K562 (cell line): ENCODE results near the gene CDC45. TPM values are rescaled to one million over a fixed set of nuclear protein-coding genes. Genes with fewer than 3 reads are reported as not detected.

Experiments used
- ATAC-seq: fragments of 200-7000 bp; cut with Tn5 transposase; 3 replicates; pipeline ENCODE4 v1.9.1; 2020; ENCODE audit warnings: moderate library complexity
- BruUV-seq: library from RNA; stranded (reverse); fragments of 400-500 nt; replicated peaks from 2 replicates; lab custom pipeline; 2021; lab: Mats Ljungman, UMichigan
- CTCF ChIA-PET: fragments of 300-600 bp; formaldehyde crosslinking; extraction: SDS; loops from one replicate; lab custom pipeline; 2021; ENCODE audit warnings: low intra/inter-chr PET ratio; lab: Yijun Ruan, JAX
- POLR2A ChIA-PET: fragments of 300-600, 350-650 bp; sonication (Branson Sonifier 250); formaldehyde crosslinking; extraction: SDS; loops from one replicate; lab custom pipeline; 2021; ENCODE audit warnings: antibody characterized with exemption, inconsistent platforms; lab: Yijun Ruan, JAX
- DNase-seq, 4 experiments: peaks; one replicate each; pipeline versions ENCODE4 v3.0.0 to v3.0.0-alpha.2; 2011 to 2018; ENCODE audit warnings: low spot score in 3 of 4, mixed read lengths in 3 of 4; ENCODE audit errors: extremely low read depth in 1 of 4
- FAIRE-seq: peaks from 2 replicates; lab custom pipeline; 2011; peaks lifted over from hg19 to GRCh38; lab: Jason Lieb, UNC
- H2AFZ ChIP-seq: 2 replicates; pipeline ENCODE4 v1.6.0; 2011; ENCODE audit warnings: low read depth, low read length, control low read depth, inconsistent platforms
- H3K27ac ChIP-seq: fragments of 200-600 bp; 3 replicates; pipeline ENCODE4 v1.8.0; 2011; ENCODE audit warnings: low read depth, mild to moderate bottlenecking, control low read depth, inconsistent platforms, low read length, moderate library complexity, mixed read lengths; ENCODE audit errors: extremely low read depth
- H3K27me3 ChIP-seq, 2 experiments: fragments of 300-600 bp in 1 of 2; 2 replicates in 1 of 2; 3 replicates in 1 of 2; pipeline versions ENCODE4 v1.6.0 to v1.8.0; 2011; ENCODE audit warnings: inconsistent platforms in 2 of 2, low read length in 2 of 2, mild to moderate bottlenecking in 1 of 2, mixed read lengths in 1 of 2, moderate library complexity in 1 of 2; ENCODE audit not compliant: control insufficient read depth in 2 of 2, insufficient read depth in 2 of 2
- H3K36me3 ChIP-seq: fragments of 300-600 bp; 3 replicates; pipeline ENCODE4 v1.8.0; 2011; ENCODE audit warnings: mild to moderate bottlenecking, low read length, inconsistent platforms; ENCODE audit not compliant: control insufficient read depth, insufficient read depth
- H3K4me1 ChIP-seq, 2 experiments: fragments of 200-600 bp in 1 of 2; replicated peaks in 1 of 2; 2 replicates in 1 of 2; 3 replicates in 1 of 2; pipeline versions ENCODE4 v1.5.1 to v1.8.0; 2011; ENCODE audit warnings: inconsistent platforms in 2 of 2, low read length in 2 of 2, mild to moderate bottlenecking in 1 of 2, mixed read lengths in 1 of 2, moderate library complexity in 1 of 2; ENCODE audit not compliant: control insufficient read depth in 2 of 2, insufficient read depth in 2 of 2
- H3K4me2 ChIP-seq: 2 replicates; pipeline ENCODE4 v1.6.1; 2011; ENCODE audit warnings: low read length, control low read depth, inconsistent platforms, mixed read lengths; ENCODE audit not compliant: insufficient read depth
- H3K4me3 ChIP-seq: fragments of 200-600 bp; sonication (generic), shearing (Covaris generic); 2 replicates; pipeline ENCODE4 v1.5.1; 2016; ENCODE audit warnings: control low read depth, inconsistent platforms
- H3K79me2 ChIP-seq: fragments of 200-600 bp; 3 replicates; pipeline ENCODE4 v1.8.0; 2011; ENCODE audit warnings: low read length, inconsistent platforms; ENCODE audit not compliant: control insufficient read depth, insufficient read depth
- H3K9ac ChIP-seq, 2 experiments: 2 replicates each; pipeline versions ENCODE4 v1.6.0 to v1.6.1; 2011; ENCODE audit warnings: low read depth in 2 of 2, low read length in 2 of 2, control low read depth in 1 of 2, inconsistent platforms in 1 of 2, mild to moderate bottlenecking in 1 of 2, mixed read lengths in 1 of 2; ENCODE audit not compliant: insufficient read depth in 1 of 2
- H3K9me1 ChIP-seq: one replicate; pipeline ENCODE4 v1.6.0; 2011; ENCODE audit warnings: inconsistent platforms, mild to moderate bottlenecking, low read length, moderate library complexity; ENCODE audit not compliant: control insufficient read depth, insufficient read depth
- H3K9me3 ChIP-seq: replicated peaks from 2 replicates; pipeline ENCODE4 v1.5.1; 2011; ENCODE audit warnings: low read depth, low read length, inconsistent platforms; ENCODE audit not compliant: control insufficient read depth, insufficient read depth
- H4K20me1 ChIP-seq: replicated peaks from 2 replicates; pipeline ENCODE4 v1.6.1; 2011; ENCODE audit warnings: low read length, inconsistent platforms, mixed read lengths; ENCODE audit not compliant: control insufficient read depth, insufficient read depth
- CBFA2T2 ChIP-seq: fragments of 450-650 bp; conservative IDR thresholded peaks from 2 replicates; pipeline ENCODE4 v1.6.1; 2017; ENCODE audit warnings: mild to moderate bottlenecking
- CHD2 ChIP-seq: IDR thresholded peaks from 2 replicates; pipeline ENCODE4 v1.6.1; 2011; ENCODE audit warnings: low read depth, low read length
- E2F4 ChIP-seq: sonication (generic); formaldehyde crosslinking; IDR thresholded peaks from 2 replicates; pipeline ENCODE4 v1.8.0; 2022; ENCODE audit warnings: mild to moderate bottlenecking, low read depth, missing genetic modification reagents
- ETV6 ChIP-seq, 3 experiments: fragments of 150-350 bp in 1 of 3; sonication (generic) in 1 of 3; formaldehyde crosslinking in 1 of 3; IDR thresholded peaks; 2 replicates each; pipeline versions ENCODE4 v1.6.1 to v1.8.0; 2014 to 2022; ENCODE audit warnings: borderline replicate concordance in 2 of 3, low read depth in 2 of 3, antibody characterized with exemption in 1 of 3, low read length in 1 of 3, mild to moderate bottlenecking in 1 of 3, missing genetic modification reagents in 1 of 3
- HES1 ChIP-seq: fragments of 450-650 bp; IDR thresholded peaks from 2 replicates; pipeline ENCODE4 v1.6.1; 2016; ENCODE audit warnings: low read depth, mild to moderate bottlenecking, moderate library complexity
- KLF16 ChIP-seq: IDR thresholded peaks from 2 replicates; pipeline ENCODE4 v1.6.1; 2016; ENCODE audit warnings: antibody characterized with exemption
- NFE2L1 ChIP-seq: fragments of 450-650 bp; IDR thresholded peaks from 2 replicates; pipeline ENCODE4 v1.6.1; 2016; ENCODE audit warnings: missing genetic modification characterization, low read depth, mild to moderate bottlenecking, missing compliant biosample characterization, moderate library complexity, borderline replicate concordance
- NR3C1 ChIP-seq: sonication (generic); formaldehyde crosslinking; IDR thresholded peaks from 2 replicates; pipeline ENCODE4 v1.8.1; 2022; ENCODE audit warnings: missing genetic modification reagents
- POLR2AphosphoS5 ChIP-seq: IDR thresholded peaks from 2 replicates; pipeline ENCODE4 v1.6.1; 2011; ENCODE audit warnings: mild to moderate bottlenecking, low read depth, low read length, moderate library complexity; ENCODE audit not compliant: control insufficient read depth, insufficient read depth
- PTBP1 ChIP-seq: fragments of 200-400 bp; formaldehyde crosslinking; IDR thresholded peaks from 2 replicates; pipeline ENCODE4 v1.6.1; 2017; ENCODE audit warnings: low read depth, low read length
- RAD21 ChIP-seq, 2 experiments: fragments of 250-450 bp in 1 of 2; fragments of 450-650 bp in 1 of 2; sonication (Bioruptor Pico) in 1 of 2; formaldehyde crosslinking in 1 of 2; IDR thresholded peaks in 1 of 2; conservative IDR thresholded peaks in 1 of 2; 2 replicates each; pipeline versions ENCODE4 v1.4.0 to v1.8.0; 2020 to 2022; ENCODE audit warnings: mild to moderate bottlenecking in 2 of 2, moderate library complexity in 1 of 2
- RFX7 ChIP-seq: fragments of 250-450 bp; sonication (Bioruptor Pico); IDR thresholded peaks from 2 replicates; pipeline ENCODE4 v1.5.1; 2021; ENCODE audit warnings: mild to moderate bottlenecking
- SETDB1 ChIP-seq: IDR thresholded peaks from one replicate; pipeline ENCODE4 v1.6.1; 2012; ENCODE audit warnings: low read length, control low read depth, inconsistent platforms
- SMAD4 ChIP-seq: fragments of 250-450 bp; sonication (Bioruptor Pico); conservative IDR thresholded peaks from 2 replicates; pipeline ENCODE4 v1.8.0; 2021; ENCODE audit warnings: inconsistent platforms, mild to moderate bottlenecking, moderate library complexity
- STAG1 ChIP-seq: sonication (generic); formaldehyde crosslinking; IDR thresholded peaks from 2 replicates; pipeline ENCODE4 v1.5.0; 2020; ENCODE audit warnings: missing genetic modification reagents, borderline replicate concordance
- TRIM28 ChIP-seq: fragments of 450-650 bp; IDR thresholded peaks from 2 replicates; pipeline ENCODE4 v1.6.1; 2017
- ZNF143 ChIP-seq: sonication (generic); formaldehyde crosslinking; IDR thresholded peaks from 2 replicates; pipeline ENCODE4 v1.9.0; 2022; ENCODE audit warnings: mild to moderate bottlenecking, missing genetic modification reagents
- ZNF274 ChIP-seq: IDR thresholded peaks from 2 replicates; pipeline ENCODE4 v1.6.1; 2011; ENCODE audit warnings: low read depth, mild to moderate bottlenecking, low read length, moderate library complexity, borderline replicate concordance
- ZNF384 ChIP-seq: IDR thresholded peaks from 2 replicates; pipeline ENCODE4 v1.6.1; 2012; ENCODE audit warnings: low read depth, low read length, improper control_type of control experiment
- ZNF41 ChIP-seq: fragments of 250-450 bp; sonication (Bioruptor Pico); conservative IDR thresholded peaks from 2 replicates; pipeline ENCODE4 v1.4.0; 2020; ENCODE audit warnings: mild to moderate bottlenecking
- ZNF778 ChIP-seq: fragments of 450-650 bp; formaldehyde crosslinking; IDR thresholded peaks from 2 replicates; pipeline ENCODE4 v1.4.0; 2020; ENCODE audit warnings: mild to moderate bottlenecking, moderate library complexity
- WGBS: fragments of 100-300 bp; shearing (Covaris generic); methylation state at CpG from one replicate; pipeline ENCODE4 v1.1.6; 2016; ENCODE audit warnings: low coverage, mixed read lengths; ENCODE audit not compliant: insufficient coverage; ENCODE audit errors: missing lambda C conversion rate; 5-methylcytosine and 5-hydroxymethylcytosine counted together
- in situ Hi-C: fragments of 300-500 bp; cut with MboI; formaldehyde crosslinking; loops from 4 replicates; pipeline ENCODE4 v1.15.0; 2018; ENCODE audit warnings: inconsistent platforms, mixed read lengths
- intact Hi-C: fragments of 100-400 bp; cut with micrococcal nuclease; formaldehyde crosslinking; loops from 2 replicates; pipeline ENCODE4 v1.14.2; 2022
- polyA plus RNA-seq, 8 experiments: library from polyadenylated mRNA; depleted of rRNA in 4 of 8; stranded (reverse) in 5 of 8; unstranded in 3 of 8; fragments of >200 nt; fragmentation: Nextera tagmentation in 2 of 8; fragmentation: Illumina TruSeq in 1 of 8; extraction: Ambion mirVana in 2 of 8; extraction: Trizol in 1 of 8; gene quantifications; 2 replicates each; pipeline versions ENCODE4 v1.2.1 to v1.2.3, GENCODE V29; 2011 to 2014; ENCODE audit warnings: inconsistent platforms in 1 of 8, missing spikeins in 1 of 8
- total RNA-seq, 7 experiments: library from RNA; depleted of rRNA in 6 of 7; stranded (reverse); fragments of >200 nt in 6 of 7; fragmentation: Illumina TruSeq in 2 of 7; extraction: Trizol in 2 of 7; gene quantifications; 2 replicates each; pipeline versions ENCODE4 v1.2.1 to v1.2.3, GENCODE V29; 2011 to 2021; ENCODE audit warnings: low replicate concordance in 1 of 7
- TF ChIP-seq, protein P1 (sequence below): fragments of 250-450 bp; sonication (Bioruptor Pico); IDR thresholded peaks from 2 replicates; pipeline ENCODE4 v1.8.0; 2022; ENCODE audit warnings: moderate library complexity, mild to moderate bottlenecking, inconsistent platforms

The CDC45 gene
- total and polyA plus RNA-seq, 9 of the 15 experiments (the other 6 are each of a cell fraction or from before 2014, with no cell fraction given), result 251 to 580 (median 410) TPM

- no peak for DNase-seq
- ChIA-PET CTCF (no interaction called here), POLR2A (interaction anchor here (0.6 to 3.4 kb wide), 8 partner anchors 9 to 166 kb away, joined by 3 to 27 read pairs (median 8); partner anchors contain the start of gene CDC45)
- no peak overlapping the region for H3K27ac ChIP-seq
- H3K27me3 ChIP-seq, result no peaks in the 10 kb centered on the region
- in situ Hi-C loops, result no loop called here
- ATAC-seq, result peak; percentile 1; the same call in 2 of the 3 replicates
- no peaks in the 10 kb centered on the region for H3K9me3 ChIP-seq
- H3K4me2 ChIP-seq, result no peak overlapping the region
- H4K20me1 ChIP-seq, result peaks cover 12% of the 10 kb centered on the region
- no peak overlapping the region; a peak in 1 of 4 replicates for H3K9ac ChIP-seq
- H2AFZ ChIP-seq, result no peak overlapping the region
- no peaks in the 10 kb centered on the region for H3K79me2 ChIP-seq
- H3K4me3 ChIP-seq, result no peak overlapping the region
- FAIRE-seq, result no peak
- intact Hi-C loops, result no loop called here
- no TSS peak for BruUV-seq
- WGBS, result 91% methylated on average over 10 of the region's 10 CpGs
- H3K4me1 ChIP-seq, result peaks cover 0 to 26% of the 10 kb centered on the region in 2 experiments; a peak in 2 of 5 replicates
- peaks cover 91% of the 10 kb centered on the region for H3K36me3 ChIP-seq
- peaks cover 3% of the 10 kb centered on the region for H3K9me1 ChIP-seq
- TF ChIP-seq SETDB1 (peak; percentile 73), NR3C1 (CRISPR knock-in tag) (peak; percentile 3; the same call in 1 of the 2 replicates), KLF16 (no peak), PTBP1 (no peak), HES1 (no peak), NFE2L1 (no peak), ZNF384 (no peak), ZNF274 (no peak), ZNF778 (no peak), RAD21 (CRISPR knock-in tag; conservative IDR thresholded peaks at IDR 0.05 in 1 of 2, IDR thresholded peaks at IDR 0.05 in 1 of 2) (no peak), ZNF41 (CRISPR knock-in tag) (no peak), POLR2AphosphoS5 (peak; percentile 60; the same call in 1 of the 2 replicates), STAG1 (0 out of 2 replicates have a peak, but pooled peaks have one; percentile 20), CHD2 (0 out of 2 replicates have a peak, but pooled peaks have one; percentile 20), CBFA2T2 (no peak), SMAD4 (CRISPR knock-in tag) (no peak), RFX7 (CRISPR knock-in tag) (no peak), E2F4 (CRISPR knock-in tag) (no peak), TRIM28 (no peak), ETV6 (IDR thresholded peaks at IDR 0.05; ENCODE audit: borderline replicate concordance in 1 of 2, low read depth in 2 of 2, low read length in 1 of 2) (no peak), ETV6 (CRISPR knock-in tag; IDR thresholded peaks at IDR 0.05; ENCODE audit: borderline replicate concordance) (no peak), ZNF143 (no peak)
- TF ChIP-seq, protein P1, sequence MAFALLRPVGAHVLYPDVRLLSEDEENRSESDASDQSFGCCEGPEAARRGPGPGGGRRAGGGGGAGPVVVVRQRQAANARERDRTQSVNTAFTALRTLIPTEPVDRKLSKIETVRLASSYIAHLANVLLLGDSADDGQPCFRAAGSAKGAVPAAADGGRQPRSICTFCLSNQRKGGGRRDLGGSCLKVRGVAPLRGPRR (CRISPR knock-in tag), result no peak
These were observed 38.9 kb downstream of the CDC45 start for GRCh38 chr22:19518635-19519034.
